HepG2 (cell line): ENCODE results near the gene NEK8.

ENCODE experiments used
- HHEX ChIP-seq: IDR thresholded peaks from 2 replicates; pipeline ENCODE4 v1.6.1; 2016; ENCODE audit warnings: control low read depth
- KMT2A ChIP-seq: sonication (generic); formaldehyde crosslinking; IDR thresholded peaks from 2 replicates; pipeline ENCODE4 v1.4.0; 2020; ENCODE audit warnings: missing genetic modification reagents
- POLR2A ChIP-seq, 2 experiments: IDR thresholded peaks; 2 replicates each; pipeline ENCODE4 v1.6.1; 2011; ENCODE audit warnings: low read depth in 2 of 2, low read length in 2 of 2, mild to moderate bottlenecking in 1 of 2, moderate library complexity in 1 of 2; ENCODE audit not compliant: insufficient read depth in 1 of 2
- SMC3 ChIP-seq: IDR thresholded peaks from 2 replicates; pipeline ENCODE4 v1.6.1; 2011; ENCODE audit warnings: low read length, improper control_type of control experiment
- TCF7L2 ChIP-seq: IDR thresholded peaks from 2 replicates; pipeline ENCODE4 v1.6.1; 2011; ENCODE audit warnings: mild to moderate bottlenecking, low read depth, low read length, moderate library complexity
- YY1 ChIP-seq: IDR thresholded peaks from 2 replicates; pipeline ENCODE4 v1.6.1; 2011; ENCODE audit warnings: low read length, low read depth, moderate library complexity, mild to moderate bottlenecking; ENCODE audit not compliant: insufficient read depth, insufficient replicate concordance
- ZNF232 ChIP-seq: sonication (generic); formaldehyde crosslinking; IDR thresholded peaks from 2 replicates; pipeline ENCODE4 v1.4.0; 2020; ENCODE audit warnings: missing genetic modification reagents, borderline replicate concordance
- ZNF569 ChIP-seq: sonication (generic); formaldehyde crosslinking; IDR thresholded peaks from 2 replicates; pipeline ENCODE4 v1.5.0; 2020; ENCODE audit warnings: mild to moderate bottlenecking, missing genetic modification reagents, moderate library complexity, borderline replicate concordance
- TF ChIP-seq, protein P1 (sequence below): sonication (generic); formaldehyde crosslinking; conservative IDR thresholded peaks from 2 replicates; pipeline ENCODE4 v1.4.0; 2020; ENCODE audit warnings: missing genetic modification reagents
- TF ChIP-seq, protein P2 (sequence below): sonication (generic); formaldehyde crosslinking; IDR thresholded peaks from 2 replicates; pipeline ENCODE4 v1.9.0; 2021; ENCODE audit warnings: mild to moderate bottlenecking, missing genetic modification reagents
- TF ChIP-seq, protein P3 (sequence below): sonication (generic); formaldehyde crosslinking; IDR thresholded peaks from 2 replicates; pipeline ENCODE4 v1.5.0; 2020; ENCODE audit warnings: mild to moderate bottlenecking, missing genetic modification reagents, moderate library complexity
- TF ChIP-seq, protein P4 (sequence below): IDR thresholded peaks from 2 replicates; pipeline ENCODE4 v1.6.1; 2016; ENCODE audit warnings: missing compliant biosample characterization, missing genetic modification reagents, borderline replicate concordance
- TF ChIP-seq, protein P5 (sequence below): sonication (generic); formaldehyde crosslinking; IDR thresholded peaks from 2 replicates; pipeline ENCODE4 v1.4.0; 2020; ENCODE audit warnings: missing genetic modification reagents

DNA sequence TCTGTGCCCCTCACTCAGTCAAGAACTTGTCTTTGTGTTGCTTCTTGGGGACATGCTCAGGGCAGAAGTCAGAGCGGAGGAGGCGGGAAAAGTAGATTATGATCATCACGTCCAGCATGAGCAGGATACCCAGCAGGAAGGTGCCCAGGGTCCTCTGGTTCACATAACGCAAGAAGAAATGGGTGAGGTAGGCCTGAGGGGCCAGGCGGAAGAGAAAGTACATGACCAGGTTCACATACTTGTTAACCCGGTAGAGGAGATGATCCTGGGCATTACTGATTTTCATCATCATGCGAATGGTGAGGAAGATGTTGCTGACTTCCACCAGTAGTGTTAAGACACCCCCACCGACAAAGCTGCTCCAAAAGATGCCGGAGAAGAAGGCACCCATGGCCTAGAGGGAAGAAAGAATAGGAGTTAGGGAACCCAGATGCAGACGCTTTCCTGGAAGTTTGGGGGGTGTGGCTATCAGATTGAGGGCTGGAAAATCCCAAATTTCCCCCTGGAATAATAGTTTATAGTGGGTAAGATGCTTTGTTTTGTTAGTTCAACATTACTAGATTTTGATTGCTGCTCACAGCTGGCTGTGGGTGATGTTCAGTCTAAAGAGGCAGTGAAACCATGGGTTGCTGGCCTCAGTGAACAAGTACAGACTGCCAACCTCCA, 4.0 kb upstream of the NEK8 start:
- TF ChIP-seq ZNF232 (CRISPR knock-in tag): no peak
- TF ChIP-seq POLR2A (IDR thresholded peaks at IDR 0.05; ENCODE audit: insufficient read depth in 1 of 2, low read depth in 2 of 2, low read length in 2 of 2): peak; percentile 11 to 63; a peak in 2 of 4 replicates
- TF ChIP-seq, protein P1, sequence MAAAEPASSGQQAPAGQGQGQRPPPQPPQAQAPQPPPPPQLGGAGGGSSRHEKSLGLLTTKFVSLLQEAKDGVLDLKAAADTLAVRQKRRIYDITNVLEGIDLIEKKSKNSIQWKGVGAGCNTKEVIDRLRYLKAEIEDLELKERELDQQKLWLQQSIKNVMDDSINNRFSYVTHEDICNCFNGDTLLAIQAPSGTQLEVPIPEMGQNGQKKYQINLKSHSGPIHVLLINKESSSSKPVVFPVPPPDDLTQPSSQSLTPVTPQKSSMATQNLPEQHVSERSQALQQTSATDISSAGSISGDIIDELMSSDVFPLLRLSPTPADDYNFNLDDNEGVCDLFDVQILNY (CRISPR knock-in tag): no peak
- no peak for TF ChIP-seq HHEX (CRISPR knock-in tag)
- TF ChIP-seq, protein P2, sequence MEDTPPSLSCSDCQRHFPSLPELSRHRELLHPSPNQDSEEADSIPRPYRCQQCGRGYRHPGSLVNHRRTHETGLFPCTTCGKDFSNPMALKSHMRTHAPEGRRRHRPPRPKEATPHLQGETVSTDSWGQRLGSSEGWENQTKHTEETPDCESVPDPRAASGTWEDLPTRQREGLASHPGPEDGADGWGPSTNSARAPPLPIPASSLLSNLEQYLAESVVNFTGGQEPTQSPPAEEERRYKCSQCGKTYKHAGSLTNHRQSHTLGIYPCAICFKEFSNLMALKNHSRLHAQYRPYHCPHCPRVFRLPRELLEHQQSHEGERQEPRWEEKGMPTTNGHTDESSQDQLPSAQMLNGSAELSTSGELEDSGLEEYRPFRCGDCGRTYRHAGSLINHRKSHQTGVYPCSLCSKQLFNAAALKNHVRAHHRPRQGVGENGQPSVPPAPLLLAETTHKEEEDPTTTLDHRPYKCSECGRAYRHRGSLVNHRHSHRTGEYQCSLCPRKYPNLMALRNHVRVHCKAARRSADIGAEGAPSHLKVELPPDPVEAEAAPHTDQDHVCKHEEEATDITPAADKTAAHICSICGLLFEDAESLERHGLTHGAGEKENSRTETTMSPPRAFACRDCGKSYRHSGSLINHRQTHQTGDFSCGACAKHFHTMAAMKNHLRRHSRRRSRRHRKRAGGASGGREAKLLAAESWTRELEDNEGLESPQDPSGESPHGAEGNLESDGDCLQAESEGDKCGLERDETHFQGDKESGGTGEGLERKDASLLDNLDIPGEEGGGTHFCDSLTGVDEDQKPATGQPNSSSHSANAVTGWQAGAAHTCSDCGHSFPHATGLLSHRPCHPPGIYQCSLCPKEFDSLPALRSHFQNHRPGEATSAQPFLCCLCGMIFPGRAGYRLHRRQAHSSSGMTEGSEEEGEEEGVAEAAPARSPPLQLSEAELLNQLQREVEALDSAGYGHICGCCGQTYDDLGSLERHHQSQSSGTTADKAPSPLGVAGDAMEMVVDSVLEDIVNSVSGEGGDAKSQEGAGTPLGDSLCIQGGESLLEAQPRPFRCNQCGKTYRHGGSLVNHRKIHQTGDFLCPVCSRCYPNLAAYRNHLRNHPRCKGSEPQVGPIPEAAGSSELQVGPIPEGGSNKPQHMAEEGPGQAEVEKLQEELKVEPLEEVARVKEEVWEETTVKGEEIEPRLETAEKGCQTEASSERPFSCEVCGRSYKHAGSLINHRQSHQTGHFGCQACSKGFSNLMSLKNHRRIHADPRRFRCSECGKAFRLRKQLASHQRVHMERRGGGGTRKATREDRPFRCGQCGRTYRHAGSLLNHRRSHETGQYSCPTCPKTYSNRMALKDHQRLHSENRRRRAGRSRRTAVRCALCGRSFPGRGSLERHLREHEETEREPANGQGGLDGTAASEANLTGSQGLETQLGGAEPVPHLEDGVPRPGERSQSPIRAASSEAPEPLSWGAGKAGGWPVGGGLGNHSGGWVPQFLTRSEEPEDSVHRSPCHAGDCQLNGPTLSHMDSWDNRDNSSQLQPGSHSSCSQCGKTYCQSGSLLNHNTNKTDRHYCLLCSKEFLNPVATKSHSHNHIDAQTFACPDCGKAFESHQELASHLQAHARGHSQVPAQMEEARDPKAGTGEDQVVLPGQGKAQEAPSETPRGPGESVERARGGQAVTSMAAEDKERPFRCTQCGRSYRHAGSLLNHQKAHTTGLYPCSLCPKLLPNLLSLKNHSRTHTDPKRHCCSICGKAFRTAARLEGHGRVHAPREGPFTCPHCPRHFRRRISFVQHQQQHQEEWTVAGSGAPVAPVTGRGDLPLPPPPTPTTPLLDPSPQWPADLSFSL (CRISPR knock-in tag): no peak
- TF ChIP-seq TCF7L2: no peak
- TF ChIP-seq, protein P3, sequence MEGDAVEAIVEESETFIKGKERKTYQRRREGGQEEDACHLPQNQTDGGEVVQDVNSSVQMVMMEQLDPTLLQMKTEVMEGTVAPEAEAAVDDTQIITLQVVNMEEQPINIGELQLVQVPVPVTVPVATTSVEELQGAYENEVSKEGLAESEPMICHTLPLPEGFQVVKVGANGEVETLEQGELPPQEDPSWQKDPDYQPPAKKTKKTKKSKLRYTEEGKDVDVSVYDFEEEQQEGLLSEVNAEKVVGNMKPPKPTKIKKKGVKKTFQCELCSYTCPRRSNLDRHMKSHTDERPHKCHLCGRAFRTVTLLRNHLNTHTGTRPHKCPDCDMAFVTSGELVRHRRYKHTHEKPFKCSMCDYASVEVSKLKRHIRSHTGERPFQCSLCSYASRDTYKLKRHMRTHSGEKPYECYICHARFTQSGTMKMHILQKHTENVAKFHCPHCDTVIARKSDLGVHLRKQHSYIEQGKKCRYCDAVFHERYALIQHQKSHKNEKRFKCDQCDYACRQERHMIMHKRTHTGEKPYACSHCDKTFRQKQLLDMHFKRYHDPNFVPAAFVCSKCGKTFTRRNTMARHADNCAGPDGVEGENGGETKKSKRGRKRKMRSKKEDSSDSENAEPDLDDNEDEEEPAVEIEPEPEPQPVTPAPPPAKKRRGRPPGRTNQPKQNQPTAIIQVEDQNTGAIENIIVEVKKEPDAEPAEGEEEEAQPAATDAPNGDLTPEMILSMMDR (CRISPR knock-in tag): no peak
- no peak for TF ChIP-seq YY1
- TF ChIP-seq SMC3: no peak
- TF ChIP-seq, protein P4, sequence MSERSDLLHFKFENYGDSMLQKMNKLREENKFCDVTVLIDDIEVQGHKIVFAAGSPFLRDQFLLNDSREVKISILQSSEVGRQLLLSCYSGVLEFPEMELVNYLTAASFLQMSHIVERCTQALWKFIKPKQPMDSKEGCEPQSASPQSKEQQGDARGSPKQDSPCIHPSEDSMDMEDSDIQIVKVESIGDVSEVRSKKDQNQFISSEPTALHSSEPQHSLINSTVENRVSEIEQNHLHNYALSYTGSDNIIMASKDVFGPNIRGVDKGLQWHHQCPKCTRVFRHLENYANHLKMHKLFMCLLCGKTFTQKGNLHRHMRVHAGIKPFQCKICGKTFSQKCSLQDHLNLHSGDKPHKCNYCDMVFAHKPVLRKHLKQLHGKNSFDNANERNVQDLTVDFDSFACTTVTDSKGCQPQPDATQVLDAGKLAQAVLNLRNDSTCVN (CRISPR knock-in tag): no peak
- no peak for TF ChIP-seq ZNF569 (CRISPR knock-in tag)
- no peak for TF ChIP-seq KMT2A (CRISPR knock-in tag)
- TF ChIP-seq, protein P5, sequence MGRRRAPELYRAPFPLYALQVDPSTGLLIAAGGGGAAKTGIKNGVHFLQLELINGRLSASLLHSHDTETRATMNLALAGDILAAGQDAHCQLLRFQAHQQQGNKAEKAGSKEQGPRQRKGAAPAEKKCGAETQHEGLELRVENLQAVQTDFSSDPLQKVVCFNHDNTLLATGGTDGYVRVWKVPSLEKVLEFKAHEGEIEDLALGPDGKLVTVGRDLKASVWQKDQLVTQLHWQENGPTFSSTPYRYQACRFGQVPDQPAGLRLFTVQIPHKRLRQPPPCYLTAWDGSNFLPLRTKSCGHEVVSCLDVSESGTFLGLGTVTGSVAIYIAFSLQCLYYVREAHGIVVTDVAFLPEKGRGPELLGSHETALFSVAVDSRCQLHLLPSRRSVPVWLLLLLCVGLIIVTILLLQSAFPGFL (CRISPR knock-in tag): no peak
